ENCODE measurements around the gene APP.

APP gene

DNA sequence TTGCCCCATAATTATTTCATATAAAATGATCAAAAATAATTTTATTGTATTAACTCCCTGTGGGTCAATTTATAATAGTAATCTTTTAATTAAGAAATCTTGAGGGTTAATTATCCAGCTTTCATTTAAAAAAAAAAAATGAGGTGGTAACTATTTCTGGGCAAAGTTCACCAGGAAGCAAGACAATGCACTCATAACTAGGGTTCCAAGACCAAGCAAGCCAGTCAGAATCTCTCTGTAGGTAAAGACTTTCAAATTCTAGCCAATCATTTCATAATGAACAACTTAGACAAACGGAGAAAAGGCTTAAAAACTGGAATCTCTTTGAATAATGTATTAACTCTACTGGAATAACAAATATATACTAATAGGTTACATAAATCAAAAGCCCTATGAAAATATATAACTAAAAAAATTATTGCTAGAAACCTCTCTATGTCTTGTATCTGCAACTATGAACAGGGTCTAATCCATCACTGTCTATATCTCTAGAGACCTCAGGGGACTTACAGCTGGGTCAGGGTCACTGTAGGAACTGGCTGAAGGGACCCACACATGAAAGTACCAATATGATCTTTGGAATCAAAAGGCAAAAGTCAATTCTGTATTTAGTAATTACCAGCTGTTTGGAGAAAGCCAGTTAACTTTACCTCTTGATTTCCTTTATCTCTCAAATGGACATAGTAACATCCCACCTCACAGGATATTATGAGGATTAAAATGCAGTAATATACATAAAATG, 43.3 kb downstream of the APP start:
- DNase-seq (ENCODE audit: low read depth in 4 of 4, low spot score in 1 of 4): no peak

DNA sequence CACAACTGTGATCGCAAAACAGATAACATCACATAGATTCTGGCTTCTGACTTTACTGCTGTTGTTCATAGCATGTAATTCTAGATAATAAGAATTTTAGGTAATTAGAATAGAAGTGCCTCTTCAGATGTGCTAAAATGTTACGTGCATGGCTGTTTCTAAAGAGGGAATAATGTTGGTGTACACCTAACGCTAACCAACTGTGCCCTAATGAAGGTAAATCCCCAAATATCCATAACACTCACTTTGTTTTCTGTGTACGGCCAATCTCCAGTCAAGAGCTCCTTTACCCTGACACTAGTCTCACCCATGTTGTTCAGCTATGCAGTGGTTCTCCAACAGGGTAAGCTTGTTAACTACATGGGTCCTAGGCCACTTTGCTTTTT, 44.4 kb downstream of the APP start:
- no peak for DNase-seq (ENCODE audit: low read depth in 4 of 4, low spot score in 1 of 4)

DNA sequence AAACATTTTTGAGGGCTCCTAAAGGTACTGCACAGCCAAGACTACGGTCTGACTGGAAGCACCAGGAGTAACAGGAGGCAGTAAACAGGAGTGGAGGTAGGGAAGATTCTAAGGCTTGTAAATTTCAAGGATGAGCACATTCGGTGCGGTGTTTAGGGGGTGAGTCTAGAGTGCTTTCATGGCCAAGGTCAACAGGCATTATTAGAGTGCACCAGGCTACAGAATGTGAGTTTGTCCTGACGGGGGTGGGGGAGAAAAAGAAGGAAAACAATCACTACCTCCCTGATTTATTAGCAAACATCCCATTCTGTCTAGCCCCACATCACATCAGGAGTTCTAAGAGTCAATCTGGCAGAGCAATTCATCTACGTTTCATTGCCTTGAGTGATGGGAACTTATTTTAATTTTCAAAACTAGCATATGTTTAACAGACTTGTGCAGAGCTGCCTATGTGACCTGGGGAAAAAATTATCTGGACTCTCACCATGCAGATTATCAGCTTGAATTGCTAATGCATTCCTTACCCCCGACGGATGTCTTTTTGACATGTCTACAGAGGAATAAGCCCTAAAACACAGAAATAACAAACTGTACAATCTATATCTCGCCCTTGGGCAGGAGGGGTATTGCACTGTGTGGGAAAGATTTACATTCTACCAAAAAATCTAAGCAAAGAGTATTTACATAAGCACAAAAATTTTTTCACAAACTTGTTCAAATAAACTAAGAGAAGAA, 45.0 kb downstream of the APP start:
- DNase-seq (ENCODE audit: low read depth in 4 of 4, low spot score in 1 of 4): no peak

DNA sequence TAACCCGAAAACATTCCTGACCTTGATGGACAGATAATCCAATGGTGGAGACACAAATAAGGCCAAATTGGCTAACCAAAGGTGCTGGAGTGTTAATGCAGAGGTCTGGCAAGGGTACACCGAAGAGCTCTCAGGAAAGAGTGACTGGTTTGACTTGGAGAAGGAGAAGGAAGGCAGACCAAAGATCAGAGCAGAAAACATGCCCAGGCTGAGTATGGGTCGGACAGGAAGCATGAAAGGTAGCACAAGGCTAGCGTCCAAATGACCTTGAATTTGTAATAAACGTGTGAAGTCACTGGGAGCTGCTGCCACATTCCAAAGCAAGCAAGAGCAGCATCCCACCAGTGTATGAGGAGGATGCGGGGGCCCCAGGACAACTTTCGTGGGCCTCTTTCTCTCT, 45.7 kb downstream of the APP start:
- no peak for DNase-seq (ENCODE audit: low read depth in 4 of 4, low spot score in 1 of 4)

DNA sequence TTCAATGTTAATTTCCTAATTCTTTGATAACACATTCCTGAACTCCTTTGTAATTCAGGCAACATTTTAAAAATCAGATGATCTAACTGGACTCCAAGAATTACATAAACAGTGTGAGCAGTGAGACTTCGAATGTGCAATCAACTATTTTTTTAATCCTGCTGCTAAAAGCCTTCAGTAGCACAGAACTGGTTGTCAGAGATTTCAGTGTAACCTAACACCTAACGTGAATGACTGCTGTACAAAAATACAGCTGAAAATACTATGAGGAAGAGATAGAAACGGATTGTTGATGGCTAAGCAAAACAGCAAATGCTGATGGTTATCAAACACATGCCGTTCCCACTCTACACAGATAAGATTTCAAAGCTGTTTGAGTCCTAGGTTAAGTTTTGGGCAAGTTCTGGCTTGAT, 46.1 kb downstream of the APP start:
- DNase-seq (ENCODE audit: low read depth in 4 of 4, low spot score in 1 of 4): no peak

DNA sequence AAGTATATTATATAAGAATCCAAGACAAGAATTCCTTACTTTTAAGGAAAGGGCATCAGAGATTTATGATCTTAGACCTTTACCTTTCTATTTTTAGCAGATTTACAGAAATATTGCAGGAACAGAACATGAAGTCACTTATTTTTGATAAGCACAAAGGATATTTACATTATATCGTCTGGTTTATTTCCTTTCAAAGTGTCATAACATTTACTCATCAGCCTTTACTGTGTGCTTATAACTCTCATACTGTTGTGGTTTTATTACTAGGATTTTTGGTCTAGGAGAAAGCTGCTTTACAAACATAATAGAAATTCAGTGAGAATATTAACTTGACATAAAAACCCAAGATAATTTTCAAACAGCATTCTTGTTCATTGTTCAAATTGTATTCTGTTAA, 47.6 kb downstream of the APP start:
- no peak for DNase-seq (ENCODE audit: low read depth in 4 of 4, low spot score in 1 of 4)

DNA sequence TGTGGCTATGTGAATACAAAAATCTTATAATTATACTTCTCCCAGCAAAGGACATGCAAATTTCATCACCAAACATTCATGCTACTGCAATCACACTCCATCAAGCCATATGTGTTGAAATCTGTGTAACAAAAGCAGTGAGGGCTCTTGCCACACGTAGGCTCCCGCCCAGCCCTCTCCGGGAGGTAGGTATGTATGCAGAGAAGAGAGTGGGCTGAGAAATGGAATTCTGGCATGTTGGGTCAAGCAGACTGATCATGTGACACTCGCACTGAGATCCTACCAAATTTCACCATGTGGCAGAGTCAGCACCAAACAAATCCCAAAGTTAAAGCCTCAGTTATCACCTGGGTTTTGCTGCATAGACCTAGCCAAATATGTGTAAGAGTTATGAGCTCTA, 49.7 kb downstream of the APP start:
- DNase-seq (ENCODE audit: low read depth in 4 of 4, low spot score in 1 of 4): no peak

DNA sequence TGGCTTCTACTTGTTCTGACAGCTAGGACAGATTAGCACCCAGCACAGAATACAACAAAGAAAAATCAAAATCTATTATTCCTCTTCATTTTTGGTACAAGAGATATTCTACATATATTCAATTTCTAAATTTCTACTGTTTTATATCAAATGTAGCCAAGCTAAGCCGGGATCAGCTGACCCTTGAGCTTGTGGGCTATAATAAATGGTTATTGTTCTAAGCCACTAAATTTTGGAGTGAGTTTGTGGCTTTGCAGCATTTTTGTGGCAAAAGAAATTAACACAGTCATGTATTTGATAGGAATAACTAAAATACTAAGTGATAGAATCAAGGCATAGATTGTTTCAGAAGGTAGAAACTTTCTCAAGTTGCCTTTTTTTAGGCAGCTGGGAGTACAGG, 50.7 kb downstream of the APP start:
- DNase-seq (ENCODE audit: low read depth in 4 of 4, low spot score in 1 of 4): no peak

DNA sequence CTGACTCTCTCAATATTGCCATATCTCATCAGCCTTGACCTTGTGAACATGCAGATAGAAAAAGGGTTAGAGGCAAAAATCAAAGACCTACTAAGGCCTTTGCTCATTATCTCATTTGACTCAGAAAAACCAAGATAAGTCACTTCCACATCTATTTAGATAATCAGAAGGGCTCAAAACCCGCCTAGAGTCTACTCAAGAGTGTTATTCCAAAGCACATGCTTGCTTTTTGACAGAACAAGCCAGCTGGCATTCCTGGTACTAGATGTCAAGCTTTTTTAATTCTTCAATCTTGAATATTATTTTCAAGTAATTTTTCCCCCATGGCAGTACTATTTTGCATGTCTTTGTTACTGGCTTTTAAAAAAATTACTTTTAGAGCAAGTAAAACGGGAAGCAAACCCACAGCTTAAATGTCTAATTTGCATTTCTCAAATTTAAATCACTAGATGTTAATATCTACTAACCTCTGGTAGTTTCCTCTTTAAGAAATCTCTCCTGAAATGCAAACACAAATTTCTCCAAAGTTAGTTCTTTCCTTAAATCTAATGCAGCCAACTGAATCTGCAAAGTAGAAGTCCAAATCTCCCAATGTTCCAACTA, 51.5 kb downstream of the APP start:
- DNase-seq (ENCODE audit: low read depth in 4 of 4, low spot score in 1 of 4): no peak

DNA sequence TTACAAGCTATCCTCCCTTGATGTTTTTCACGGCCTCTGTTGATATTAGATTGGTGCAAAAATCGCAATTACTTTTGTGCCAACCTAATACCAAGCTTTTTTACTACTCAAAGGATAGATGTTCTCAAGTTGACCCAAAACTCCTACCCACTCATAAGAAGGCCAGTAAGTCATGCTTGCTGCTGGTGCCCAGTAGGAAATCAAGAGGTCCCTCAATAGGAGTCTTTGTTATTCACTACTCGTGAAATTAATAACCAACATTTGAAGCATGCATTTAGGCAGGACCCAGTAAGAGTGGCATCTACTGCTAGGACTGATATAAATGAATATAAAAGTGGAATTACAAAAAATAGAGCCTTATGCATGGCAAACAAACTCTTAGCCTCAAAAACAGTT, 52.6 kb downstream of the APP start:
- DNase-seq (ENCODE audit: low read depth in 4 of 4, low spot score in 1 of 4): no peak

DNA sequence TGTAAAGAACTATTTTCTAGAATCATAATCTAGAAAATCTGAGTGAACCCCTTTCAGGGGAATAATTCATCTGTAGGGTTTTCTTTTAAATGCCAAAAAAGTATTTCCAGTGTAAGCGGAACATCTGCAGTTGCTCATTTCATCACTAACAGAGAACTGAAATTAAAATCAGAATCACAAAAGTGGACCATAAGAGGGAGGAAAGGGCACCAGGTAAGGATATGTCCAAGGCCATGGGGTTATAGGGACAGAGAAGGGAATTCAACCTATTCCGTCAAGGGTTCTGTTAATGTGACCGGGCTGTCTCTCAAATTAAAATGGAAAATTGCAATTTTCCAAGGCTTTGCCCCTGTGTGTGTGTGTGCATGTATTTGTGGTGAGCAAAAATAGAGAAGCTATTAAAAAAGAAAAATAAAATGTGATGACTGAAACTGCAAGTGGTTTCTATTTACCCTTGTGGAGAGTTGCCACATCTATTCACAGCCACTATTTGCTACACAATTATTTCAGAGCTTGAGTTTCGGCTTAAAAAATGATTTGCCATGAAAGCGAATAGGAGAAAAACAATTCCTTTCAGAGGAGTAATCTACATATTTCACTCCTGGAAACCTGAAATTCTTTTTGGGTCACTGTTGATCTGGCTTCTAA, 53.1 kb downstream of the APP start:
- no peak for DNase-seq (ENCODE audit: low read depth in 4 of 4, low spot score in 1 of 4)

DNA sequence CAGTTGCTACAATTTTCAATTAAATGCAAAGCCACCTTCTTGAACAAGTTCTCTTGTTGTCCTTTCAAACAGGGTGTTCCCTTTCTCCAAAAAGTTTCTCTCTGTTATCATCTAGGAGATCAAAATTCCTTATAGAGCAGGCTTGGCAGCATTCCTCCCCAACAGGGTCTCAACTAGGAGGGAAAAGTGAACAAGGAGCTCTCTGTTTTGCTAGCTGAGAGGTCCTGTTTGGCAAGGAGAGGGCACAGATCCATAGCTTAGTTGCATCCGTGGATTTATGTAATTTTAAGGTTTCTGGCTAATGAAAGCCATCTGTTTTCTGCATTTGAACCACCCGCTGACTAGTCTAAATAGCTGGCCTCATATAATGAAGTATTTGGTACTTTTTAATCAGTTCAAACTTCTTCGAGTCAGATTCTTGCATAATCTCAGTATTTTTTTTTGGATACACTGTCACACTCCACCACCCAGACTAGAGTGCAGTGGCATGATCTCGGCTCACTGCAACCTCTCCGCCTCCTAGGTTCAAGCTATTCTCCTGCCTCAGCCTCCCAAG, 54.0 kb downstream of the APP start:
- DNase-seq (ENCODE audit: low read depth in 4 of 4, low spot score in 1 of 4): no peak

DNA sequence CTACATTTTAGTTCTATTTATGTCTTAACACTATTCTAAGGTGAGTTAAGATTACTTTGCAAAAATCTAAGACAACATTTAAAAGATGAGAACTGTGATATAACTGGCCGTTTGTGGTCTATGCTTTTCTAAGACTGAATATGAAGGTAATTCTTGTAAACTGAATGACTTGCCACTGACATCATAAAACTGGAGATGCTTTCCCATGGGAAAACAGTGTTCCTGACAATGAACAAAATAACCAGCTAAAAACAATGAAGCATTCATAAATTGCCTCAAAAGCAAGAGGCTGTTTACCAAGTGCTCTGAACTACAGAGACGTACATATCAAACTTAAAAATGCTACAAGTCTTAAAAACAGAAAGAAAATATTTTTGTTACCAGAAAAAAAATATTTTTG, 54.7 kb downstream of the APP start:
- DNase-seq (ENCODE audit: low read depth in 4 of 4, low spot score in 1 of 4): no peak

DNA sequence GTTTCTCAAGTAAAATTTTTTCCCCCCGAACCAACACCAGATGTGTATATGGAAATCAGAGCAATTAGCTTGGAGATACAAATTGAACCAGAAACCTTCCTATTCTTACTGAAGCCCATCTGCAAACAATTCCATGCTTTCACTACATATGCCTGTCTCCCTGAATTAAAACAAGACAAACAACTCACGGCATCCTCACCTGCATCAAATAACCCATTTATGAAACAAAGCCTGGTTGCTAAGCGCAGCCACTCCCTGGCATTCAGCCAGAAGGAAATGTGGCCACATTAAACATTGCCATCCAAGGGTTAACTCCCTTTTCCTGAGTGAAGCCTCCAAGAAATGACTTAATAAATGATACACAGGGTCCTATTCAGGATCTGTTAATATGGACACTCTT, 55.3 kb downstream of the APP start:
- DNase-seq (ENCODE audit: low read depth in 4 of 4, low spot score in 1 of 4): no peak

DNA sequence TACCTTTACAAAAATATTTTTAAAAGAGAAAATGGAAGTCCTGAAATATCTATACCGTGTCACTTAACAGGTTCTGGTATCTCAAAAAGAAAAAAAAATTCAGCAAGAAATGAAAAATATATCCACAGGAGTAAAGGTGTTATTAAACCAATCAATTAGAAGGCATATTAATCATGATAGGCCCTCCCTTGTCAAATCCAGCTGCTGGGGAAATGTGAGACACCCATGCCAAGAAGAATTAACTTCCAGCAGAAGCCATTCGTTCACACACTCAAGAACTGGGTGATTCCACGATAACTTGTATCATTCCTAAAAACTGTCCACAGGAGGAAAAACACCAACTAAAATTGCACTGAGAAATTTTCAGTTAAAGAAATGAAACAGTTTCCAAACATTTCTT, 57.6 kb downstream of the APP start:
- no peak for DNase-seq (ENCODE audit: low read depth in 4 of 4, low spot score in 1 of 4)

DNA sequence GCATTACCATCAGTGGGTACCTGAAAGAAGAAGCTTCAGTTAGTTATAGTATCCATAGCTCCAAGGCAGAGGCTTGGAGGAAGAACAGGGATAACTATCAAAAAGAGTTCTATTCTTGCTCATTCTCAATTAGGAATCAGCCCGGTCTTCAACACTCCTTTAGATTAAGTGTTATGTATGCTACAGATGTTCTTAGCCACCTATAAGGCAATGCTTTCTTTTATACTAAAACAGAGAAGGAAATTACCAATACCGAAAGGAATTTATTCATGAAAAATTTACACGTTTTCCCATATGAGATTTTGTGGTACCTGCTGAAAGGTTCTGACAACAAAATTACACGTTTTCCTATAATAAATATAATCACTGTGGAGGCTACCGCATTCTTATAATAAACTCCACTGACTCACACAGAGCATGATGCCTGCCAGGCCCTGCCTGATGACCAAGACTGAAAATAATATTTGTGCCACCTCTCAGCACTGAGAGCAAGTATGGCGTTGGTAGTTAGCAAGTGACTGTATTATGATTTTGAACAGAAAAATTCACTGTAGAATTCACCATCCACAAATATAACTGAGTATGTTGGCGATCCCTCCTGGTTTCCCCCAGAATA, 58.3 kb downstream of the APP start:
- no peak for DNase-seq (ENCODE audit: low read depth in 4 of 4, low spot score in 1 of 4)

DNA sequence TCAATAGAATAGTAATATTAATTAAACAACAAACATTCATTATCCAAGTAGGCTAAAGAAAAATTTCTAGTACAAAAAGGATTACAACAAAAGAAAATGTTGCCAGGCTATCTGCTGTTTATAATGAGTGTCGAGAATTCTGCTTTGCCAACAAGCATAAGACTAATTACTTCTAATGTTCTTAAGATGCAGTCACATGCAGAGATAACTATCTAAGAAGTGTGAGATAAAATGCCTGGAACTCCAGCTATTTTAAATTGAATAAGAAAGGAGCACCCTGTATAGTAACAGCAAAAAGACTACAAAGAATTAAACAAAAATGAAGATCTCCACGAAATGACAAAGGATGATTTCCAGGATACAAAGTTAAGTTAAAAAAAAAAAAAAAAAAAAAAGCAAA, 59.9 kb downstream of the APP start:
- DNase-seq (ENCODE audit: low read depth in 4 of 4, low spot score in 1 of 4): no peak

DNA sequence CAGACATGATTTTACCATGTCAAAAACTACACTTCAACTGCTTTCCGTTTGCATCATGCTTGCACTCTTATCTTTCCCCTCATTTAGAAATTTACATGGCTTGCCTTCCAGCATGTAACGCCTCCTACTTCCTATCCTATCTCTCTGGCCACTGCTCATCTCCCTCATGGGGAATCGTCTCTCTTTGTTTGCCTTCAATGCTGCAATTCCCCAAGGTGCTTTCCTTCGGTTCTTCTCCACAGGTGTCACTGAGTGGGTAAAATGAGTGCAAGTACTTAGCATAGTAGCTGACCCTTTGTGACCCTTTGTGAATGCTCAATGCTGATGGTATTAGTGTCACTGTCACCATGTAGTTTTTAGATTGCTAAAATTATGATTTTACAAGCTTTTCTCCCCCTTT, 63.1 kb downstream of the APP start:
- DNase-seq (ENCODE audit: low read depth in 4 of 4, low spot score in 1 of 4): no peak

DNA sequence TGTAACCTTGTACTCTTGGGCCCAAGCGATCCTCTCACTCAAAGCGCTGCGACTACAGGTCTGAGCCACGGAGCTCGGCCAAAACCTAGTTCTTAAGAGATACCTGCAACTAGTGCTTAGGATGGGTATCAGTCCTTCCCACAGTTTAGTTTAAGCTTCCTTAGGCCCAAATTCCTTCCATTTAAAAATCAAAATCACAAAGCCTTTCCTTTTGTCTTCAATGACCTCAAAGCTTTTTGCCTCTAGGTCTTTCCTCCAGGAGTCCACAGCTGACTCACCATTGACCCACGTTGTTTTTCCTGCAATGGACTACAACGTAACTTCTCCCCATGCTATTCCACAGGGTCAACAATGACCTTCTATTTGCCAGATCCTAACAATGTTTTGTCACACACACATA, 64.0 kb downstream of the APP start:
- DNase-seq (ENCODE audit: low read depth in 4 of 4, low spot score in 1 of 4): no peak

DNA sequence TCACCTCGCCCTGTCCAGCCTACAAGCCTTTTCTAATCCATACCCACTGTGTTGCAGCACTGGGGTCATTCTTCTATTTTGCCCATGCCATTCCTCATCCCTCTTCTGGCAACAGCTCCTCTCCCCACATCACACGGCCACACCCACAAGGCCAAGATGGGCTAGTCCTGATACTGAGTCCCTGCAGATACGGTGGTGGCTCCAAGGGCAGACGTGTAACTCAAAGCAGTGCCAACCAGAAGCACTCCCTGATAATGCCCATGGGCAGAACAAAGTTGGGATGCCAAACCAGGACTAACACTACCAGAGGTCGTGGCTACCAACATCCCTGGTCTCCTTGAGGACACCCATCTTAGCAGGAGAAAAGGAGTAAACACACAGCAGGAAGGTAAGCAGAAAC, 64.8 kb downstream of the APP start:
- DNase-seq (ENCODE audit: low read depth in 4 of 4, low spot score in 1 of 4): no peak

DNA sequence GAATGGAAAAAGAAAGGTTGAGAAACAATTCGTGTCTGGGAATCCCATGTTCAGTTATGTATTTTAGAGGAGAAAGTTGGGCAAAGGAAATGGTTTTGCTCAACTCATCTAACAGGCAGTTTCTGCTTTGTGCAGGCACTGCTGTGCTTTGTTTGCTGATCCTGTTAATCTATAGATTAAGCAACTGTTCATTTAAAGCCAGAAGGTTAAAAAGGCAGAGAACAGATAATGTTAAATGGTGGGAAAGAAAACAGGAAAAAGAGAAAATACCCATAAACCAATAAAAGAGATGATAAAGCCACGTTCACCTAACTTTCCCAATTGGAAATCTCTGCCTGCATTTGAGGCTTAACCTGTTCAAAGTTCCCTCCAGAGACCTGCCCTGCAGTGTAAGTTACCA, 70.0 kb downstream of the APP start:
- no peak for DNase-seq (ENCODE audit: low read depth in 4 of 4, low spot score in 1 of 4)
